ENCODE measurements around the gene CEL.

Gene CEL

DNA sequence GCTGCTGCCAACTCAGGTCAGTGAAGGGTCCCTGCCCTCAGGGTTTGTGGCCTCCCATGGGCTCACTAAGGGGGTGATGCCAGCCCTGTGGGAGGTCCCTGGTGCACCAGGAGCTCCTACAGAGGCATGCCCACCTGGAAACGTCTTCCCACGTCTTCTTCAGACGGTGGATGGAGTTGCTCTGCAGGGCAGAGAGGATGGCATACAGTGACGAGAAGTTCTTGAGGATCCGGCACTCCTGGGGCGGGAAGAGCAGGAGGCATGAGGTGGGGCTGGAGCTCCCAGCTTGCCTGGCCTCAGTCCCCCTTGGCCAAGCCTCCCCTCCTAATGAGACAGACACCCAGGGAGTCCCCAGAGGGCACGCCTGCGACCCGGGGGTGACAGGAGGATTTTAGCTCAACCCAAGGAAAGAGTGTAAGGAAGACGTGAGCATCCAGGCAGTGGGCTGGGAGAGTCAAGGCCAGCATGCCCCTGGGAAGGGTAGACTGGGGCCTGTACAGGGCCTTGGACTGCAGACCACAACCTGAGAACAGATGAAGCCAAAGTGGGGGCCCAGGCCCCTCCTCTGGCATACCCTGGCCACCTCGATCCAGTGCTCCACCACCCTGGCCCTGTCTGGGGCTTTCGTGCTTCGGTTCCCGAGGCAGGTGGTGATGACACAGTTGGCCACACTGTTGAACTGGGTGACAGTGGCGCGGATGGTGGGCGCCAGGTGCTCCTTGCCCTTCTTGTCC is 44.9 kb downstream of the CEL start:
- no peak for FAIRE-seq

DNA sequence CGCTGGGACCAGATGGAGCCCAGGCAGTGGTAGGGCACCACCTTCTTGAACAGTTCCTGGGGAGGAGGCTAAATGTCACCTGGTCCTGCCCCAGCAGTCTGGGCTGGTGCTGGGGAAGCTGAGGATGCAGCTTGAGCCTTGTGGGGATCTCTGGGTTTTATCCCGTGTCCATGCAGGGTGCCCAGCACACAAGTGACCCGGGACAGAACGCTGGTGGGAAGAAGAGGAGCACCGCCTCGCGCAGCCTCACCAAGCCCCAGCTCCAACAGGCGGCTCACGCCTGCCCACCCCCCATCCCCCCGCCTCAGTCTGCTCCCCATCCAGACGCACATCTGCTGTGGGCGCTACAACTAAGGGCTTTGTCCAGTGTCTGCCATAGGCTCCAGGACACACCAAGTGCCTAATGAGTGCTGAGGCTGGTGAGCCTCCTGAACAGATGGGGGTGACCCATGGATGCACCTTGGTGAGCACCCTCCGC is 45.5 kb downstream of the CEL start:
- FAIRE-seq: no peak

DNA sequence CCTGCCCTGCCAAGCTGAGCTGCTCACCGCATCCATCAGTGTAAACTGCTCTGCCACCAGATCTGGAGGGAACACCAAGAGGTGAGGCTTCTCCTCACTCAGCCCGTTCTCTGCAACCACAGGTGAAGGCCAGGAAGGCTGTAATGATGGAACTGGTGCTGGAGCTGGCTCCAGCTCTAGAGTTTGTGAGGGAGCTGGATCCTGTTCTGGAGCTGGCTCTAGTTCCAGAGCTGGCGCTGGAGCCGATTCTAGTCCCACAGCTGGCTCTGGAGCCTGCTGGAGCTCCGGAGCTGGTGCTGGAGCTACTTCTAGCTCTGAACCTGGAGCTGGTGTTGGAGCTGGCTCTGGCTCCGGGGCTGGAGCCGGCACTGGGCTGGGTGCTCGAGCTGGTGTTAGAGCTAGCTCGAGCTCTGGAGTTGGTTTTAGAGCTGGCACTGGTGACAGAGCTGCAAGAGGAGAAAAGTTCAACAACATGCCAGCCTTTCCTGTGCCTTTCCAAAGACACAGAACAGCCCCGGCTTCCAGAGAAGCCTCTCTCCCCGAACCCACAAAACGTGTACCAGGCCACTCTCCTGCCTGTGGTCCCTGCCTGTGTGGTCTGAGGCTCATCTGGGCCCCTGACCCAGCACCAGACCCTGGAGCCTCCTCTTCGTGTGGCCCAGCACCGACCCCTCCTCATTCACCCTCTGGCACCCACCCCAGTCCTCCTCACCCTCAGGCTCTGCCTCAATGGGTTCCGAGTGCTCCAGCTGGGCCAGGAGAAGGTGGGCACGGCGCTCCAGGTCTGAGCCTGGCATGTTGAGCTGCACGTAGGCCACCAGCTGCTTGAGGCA is 46.4 kb downstream of the CEL start:
- no peak for FAIRE-seq

DNA sequence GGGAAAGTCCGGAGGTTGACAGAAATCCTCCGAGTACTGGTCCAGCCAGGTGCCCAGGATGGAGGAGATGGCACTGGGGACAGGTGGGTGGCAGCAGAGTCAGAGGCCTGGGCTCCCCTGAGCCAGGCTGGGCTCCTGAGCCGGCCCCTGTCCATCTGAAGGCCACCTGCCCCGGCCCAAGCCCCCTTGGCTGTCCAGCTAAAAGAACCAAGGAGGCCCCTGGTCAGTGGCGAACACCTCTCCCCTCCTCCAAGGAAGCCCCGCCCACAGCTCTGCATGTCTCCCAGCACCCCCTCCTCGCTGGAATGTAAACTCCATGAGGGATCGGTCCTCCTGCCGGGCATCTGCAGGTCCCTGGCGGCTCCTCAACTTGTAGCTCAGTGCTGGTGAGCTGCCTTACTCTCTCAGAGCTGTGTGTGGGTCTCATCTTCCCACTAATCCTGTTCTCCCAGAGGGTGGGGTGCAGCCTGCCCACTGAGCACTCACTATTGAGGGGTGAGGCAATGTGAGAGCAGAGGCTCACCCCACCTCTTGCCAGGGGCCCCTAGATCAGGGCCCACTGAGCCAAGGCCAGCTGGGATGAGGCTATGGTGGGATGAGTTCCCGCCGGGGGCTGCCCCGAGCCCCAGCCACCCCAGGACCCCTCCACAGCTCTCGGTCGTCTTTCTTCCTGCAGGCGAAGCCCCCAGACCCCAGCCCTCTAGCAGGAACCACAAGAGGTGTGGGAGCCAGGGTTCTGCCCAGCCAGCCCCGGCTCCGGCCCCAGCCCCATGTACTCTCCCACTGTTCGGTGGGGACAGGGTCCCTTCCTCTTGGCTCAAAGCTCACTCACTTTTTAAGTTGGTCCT is 47.2 kb downstream of the CEL start:
- FAIRE-seq: no peak

DNA sequence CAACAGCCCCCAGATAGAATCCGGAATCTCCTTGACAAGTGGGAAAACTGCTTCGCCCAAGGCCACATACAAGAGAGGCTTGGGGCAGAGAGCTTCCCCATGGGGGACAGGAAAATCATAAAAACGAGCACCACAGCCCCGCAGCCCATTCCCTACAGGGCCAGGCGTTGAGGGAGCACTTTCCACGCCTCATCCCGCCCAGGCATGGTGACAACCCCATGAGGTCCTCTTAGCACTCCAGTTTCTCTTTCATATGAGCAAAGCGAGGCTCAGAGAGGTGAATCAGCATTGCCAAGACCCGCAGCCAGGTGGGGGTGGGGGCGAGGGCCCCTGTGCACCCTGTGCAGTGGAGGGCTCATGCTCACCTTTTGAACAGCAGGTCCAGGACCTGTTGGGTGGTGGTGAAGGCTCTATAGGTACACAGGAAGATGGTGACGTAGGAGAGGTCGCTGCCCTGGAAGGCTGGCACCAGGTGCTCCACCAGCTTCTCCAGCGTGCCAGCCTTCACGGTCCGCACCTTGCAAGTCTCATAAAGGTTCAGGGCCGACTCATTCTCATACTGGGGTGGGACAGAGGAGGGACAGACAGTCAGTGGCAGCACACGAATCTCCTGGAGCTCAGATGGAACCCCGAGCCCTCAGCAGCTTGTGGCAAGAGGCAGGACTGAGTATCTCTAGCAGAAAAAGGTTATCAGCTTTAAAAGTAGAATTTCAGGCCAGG is 48.3 kb downstream of the CEL start:
- FAIRE-seq: no peak

DNA sequence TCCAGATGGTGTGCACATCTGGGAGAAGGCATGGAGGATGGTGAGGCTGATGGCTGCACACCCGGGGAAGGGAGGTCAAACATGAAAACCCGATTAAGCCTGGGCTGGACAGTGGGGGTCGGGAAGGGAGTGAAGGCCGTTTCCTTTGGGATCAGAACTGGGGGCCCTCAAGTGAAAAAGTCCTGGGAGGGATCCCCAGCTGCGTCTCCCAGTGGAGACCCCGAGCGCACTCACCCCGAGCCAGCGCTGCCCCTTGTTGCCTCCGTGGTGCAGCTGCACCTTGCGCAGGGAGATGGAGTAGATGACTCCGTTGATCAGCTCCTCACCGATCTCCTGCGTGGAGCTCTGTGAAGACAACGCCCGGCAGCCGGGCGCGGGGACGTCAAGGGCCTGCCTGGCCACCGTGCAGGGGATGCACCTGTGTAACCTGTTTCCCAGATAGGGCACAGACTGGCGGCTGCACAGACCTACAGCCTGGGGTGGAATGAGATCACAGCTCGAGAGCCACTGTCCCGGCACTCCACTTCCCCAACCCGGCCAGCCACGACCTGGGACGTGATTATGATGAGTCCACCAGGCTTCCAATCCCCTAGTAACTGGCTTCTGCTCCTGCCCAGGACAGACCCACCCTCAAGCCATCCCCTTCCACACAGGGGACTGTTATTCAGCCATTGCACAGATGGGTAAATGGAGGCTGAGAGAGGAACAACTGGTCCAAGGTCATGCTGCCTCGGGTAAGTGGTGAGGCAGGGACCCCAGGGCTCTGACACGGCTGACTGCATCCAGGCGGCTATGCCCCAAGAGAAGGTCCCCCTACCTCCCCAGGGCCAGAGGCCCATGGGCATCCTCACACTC is 50.3 kb downstream of the CEL start:
- FAIRE-seq: no peak

DNA sequence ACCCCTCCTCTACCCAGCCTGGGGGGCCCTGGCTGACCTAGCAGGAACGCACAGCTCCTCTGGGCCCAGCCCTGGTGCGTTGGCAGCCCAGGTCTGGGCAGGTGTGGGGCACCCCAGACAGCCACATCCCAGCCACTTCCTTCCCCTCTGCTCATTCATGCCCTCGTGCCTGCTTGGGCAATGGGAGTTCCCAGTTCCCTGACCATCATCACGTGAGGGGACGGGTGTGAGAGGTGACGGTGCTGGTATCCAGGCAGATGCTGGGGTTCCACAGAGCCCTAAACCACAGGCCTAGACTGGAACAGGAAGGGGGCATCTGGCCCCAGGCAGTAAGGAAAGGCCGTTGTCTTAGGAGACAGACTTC is 50.9 kb downstream of the CEL start:
- FAIRE-seq: no peak

DNA sequence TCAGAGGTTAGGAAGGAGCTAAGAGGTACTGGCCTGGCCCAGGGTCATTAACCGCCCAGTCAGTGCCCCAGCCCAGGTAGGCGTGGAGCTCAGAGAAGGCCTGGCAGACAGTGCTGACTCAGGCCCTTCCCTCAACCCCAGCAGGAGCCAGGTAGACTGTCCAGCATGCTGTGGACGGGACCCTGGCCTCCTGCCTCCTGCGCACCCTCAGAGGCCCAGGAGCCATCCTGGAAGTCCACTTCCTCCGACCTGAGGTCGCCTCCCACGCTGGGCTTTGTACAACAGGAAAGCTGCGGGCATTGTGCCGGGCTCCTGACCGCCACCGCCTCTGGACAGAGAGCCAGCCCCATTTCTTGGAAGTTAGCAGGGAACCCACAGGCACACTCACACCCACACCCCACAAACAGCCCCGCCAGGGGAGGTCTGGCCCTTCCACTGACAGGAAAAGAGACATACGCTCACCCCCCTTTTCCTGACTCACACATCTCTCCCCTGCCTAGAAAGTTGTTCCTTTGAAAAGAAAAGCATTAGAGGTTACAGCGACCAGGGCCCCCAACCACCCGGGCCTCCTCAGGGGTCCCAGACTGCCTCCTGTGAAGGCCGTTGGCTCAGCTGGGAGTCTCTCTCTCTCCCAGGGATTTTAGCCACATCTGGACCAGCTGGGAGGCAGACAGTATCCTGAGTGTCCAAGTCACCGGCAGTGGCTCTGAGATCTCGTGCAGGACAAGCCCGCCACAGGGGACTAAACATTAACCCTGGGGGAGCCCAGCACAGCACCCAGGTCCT is 51.6 kb downstream of the CEL start:
- FAIRE-seq: no peak

DNA sequence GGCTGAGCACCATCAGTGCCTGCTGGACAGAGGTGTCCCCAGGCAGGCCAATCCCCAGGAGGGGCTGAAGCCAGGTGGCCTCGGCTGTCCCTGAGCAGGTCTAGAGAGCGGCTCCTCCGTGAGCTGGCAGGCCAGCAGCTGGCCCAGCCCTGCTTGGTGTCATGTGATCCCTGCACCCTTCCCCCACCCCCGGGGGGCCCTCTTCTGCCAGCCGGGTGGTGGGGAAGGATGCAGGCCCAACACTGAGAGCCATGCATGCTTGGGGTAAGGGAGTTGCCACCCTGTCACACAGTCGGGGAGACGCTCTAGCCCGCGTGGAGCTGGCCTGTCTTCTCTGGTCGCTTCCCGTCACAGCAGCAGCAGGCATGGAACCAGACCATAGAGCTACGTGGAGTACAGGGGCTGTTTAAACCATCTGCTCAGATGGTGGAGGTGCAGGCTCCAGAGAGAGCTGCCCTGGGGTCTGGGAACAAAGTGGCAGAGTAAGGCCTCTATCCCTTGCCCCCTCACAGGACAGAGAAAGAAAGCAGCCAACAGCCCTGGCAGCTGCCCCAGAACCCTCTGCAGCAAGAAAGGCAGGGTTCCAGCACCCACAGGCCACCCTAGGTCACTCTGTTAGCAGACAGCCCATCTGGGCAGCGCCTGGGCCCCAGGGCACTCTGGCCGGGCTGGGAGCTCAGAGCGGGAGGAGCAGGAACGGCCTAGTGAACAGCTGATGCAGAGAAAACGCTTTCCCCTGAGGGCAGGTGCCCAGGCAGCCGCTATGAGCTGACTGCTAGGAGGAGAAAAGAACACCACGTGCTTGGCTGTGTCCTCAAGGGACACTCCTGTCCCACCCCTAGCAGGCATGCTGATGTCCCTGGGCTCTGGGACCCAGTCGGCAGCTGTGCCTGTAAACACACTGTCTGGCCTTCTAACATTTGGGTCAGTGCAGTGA is 52.4 kb downstream of the CEL start:
- no peak for FAIRE-seq

DNA sequence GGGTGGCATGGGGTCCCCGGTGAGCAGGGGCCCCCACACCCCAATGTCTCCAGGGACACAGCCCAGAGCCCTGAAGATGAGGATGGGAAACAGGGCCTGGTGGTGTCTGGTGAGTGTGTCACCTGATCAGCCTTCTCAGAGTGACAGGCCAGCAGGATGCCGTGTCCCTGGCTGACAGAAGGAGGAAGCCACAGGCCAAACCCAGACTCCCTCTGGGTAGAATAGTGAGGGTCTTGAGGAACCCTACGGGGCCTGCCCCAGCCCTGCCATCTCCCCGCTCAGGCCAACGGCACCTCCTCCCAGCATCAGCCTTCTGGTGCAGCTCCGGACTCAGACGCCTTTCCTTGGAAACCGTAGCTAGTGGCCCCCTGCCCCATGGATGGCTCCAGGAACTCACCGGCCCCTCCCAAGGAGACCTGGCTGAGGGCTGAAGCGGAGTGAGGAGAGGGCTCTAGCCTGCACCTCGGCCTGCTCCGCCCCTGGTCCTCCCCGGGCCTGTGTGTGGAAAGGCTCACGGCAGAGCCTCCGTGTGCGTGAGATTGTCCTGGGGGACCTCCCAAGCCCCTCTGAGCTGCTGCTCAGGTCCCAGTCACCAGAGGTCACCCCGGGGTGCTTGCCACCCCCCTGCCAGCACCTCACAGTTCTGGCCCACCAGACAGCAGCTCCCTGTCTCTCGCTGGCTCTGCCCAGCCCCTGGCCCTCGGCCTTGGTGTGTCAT is 53.3 kb downstream of the CEL start:
- no peak for FAIRE-seq

DNA sequence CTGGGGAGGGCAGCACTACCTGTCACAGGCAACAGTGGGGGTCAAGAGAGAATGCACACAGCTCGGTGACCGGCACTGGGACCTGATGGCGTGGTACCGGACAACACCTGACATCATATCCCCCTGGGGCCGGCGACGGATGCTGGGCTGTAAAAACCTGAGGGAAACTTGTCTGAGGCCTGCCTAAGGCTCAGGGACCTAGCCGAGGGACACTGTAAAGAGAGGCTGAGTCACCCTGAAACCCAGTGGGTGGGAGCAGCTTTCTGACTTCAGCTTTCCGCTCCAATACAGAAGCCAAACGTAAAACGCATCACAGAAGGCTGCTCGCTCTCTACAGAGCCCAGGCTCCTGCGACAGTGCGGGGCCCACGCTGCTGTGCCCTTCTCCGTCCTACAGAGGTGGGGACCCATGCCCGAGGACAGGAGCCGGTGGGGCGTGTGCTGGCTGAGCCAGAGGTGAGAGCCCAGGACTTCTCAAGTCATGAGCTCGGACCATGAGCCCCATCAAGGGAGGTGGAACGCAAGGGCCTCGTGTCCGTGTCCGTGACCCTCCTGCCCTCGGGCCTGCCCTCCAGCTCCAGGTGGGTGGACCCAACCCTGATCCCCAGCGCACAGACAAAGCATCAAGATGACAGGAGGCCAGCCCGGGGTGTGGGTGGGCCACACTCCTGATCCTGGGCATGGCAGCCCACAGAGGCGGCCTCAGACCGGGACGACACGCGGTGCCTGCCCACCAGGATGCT is 54.0 kb downstream of the CEL start:
- no peak for FAIRE-seq

DNA sequence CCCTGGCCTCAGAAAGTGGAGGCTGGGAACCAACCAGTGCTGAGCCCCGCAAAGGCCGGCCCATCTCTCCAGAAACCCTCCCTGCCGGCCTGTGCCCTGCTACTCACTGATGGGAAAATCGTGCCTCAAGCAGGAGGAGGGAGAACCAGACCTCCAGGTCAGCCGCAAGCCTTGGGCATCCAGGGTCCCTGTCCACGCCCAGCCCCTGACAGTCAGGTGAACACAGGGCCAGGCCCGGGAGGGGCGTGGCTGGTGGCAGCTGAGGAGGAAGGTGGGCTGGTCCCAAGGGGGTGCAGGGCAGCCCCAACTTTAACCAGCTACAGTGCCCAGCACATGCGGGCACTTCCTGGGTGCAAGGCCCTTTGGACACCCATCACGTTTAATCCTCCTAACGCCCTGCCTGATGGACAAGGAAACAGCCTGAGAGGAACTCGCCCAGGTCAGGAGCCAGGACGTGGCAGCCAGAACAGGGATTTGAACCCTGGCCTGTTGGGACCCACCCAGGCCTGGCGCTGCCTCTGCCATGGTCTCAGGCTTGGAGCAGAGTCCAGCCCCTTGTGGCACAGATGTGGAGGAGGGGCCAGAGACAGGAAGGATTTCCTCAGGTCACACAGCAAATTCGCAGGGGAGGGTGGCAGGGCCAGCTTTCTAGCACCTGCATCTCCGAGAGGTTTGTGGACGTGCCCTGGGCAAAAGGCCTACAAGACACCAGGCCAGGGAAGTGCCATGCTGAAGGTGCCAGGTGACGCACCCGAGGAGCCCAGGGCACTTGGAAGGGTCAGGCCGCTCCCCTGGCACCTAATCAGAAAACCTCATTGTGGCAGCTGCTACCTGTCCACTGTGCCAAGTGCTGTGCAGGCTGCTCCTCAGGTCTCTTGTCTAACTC is 54.8 kb downstream of the CEL start:
- no peak for FAIRE-seq

DNA sequence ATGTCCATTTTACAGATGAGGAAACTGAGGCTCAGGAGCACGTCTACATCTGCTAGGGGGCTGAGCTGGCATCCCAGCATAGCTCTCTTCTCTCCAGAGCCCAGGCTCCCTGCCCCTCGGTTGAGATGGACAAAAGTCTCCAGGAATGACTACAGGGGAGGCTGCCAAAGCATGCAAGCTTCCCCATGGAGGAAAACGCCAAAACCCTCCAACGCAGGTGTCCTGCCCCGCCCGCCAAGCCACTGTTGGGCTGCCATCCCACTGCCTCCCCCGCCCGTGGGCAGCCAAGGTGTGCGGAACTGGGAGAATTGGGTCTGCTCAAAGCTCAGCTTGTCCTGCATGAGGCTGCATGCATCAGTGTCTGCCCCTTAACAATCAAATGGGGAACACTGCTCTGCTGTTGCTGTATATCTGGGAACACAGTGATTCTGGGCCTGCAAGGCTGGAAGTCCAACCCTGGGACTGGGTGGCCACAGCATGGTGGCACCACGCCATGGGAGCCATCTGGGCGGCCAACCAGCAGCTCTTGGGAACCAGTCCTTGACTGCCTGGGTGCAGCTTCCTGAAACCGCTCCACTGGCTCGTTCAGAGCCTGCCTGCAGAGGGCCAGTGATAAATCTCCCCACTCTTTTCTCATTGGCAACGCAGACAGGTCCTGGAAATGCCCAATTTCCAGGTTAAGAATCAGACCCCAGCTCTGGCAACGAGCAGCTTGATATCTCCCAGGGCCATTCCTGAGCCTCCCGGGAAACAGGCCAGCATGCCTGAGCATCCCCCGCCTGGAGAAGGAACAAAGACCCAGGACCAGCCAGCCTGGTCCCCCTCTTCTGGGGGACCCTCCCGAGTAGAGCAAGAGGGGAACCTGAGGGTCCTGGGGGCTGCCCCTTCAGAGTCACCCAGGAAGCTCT is 55.7 kb downstream of the CEL start:
- no peak for FAIRE-seq

DNA sequence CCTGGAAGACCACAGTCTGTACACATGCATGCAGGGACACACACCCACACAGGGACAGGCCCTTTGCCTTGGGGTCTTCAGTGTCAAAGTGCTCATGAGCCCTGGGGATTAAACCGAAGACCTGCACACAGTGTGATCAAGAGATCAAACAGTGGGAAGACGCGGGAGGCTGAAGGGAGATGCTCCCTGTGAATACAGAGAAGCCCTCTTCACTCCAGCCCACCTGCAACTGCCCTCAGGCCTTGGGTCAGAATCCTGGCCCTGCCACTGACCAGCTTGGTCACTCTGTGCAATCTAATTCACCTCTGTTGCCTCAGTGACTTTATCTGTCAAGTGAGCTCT is 56.4 kb downstream of the CEL start:
- FAIRE-seq: no peak

DNA sequence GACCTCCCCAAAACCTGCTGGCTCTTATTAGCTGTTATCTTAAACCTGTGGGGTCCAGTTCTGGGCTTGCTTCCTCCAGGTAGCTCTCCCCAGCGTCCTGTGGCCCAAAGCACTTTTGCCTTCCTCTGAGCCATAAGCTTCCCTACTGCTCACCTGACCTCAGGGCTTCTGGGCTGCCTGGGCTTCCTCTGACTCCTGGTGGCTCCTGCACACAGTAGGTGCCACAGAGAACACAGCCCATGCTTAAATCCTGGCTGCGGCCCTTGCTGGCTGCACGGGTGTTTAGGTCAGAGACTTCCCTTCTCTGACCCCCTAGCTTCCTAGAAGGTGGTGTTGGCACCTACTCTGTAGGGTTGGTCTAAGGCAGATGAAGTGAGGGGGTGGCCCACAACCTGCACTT is 56.8 kb downstream of the CEL start:
- FAIRE-seq: no peak

Data from G401.6 (cell line).